ENCODE measurements around the gene MRPS12.

MRPS12 gene

DNA sequence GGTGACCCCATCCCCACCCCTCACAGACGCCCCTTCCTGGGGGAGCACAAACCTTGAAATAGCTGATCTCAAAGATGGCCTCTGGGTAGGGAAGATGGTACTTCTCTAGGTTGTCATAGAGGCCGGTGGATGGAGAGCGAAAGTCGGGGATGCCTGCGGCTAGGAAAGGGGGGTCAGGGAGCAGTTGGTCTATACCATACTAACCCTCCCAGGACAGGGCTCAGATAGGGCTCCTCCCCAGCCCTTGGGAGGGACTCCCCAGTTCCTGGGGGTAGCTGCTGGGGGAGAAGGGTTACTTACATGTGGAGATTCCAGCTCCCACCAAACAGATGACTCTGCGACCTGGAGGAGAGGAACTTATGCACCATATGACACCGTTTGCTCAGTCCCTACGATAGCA lies 40.9 kb upstream of the MRPS12 start:
- H2AFZ ChIP-seq (ENCODE audit: low read length), result no peak overlapping the region
- H3K23ac ChIP-seq (ENCODE audit: low read depth, low read length, poor library complexity), result no peak overlapping the region
- no peak overlapping the region for H2AK5ac ChIP-seq (ENCODE audit: low read depth, low read length)
- no peaks in the 10 kb centered on the region for H3K79me1 ChIP-seq (ENCODE audit: low read depth, low read length)
- H2BK12ac ChIP-seq (ENCODE audit: low read length), result no peak overlapping the region
- no peaks in the 10 kb centered on the region for H3K27me3 ChIP-seq (ENCODE audit: control insufficient read depth in 3 of 3, insufficient read depth in 3 of 3, low read depth in 1 of 3, low read length in 3 of 3)
- no peak overlapping the region for H2BK120ac ChIP-seq (ENCODE audit: low read depth, low read length)
- no peak overlapping the region for H3K18ac ChIP-seq (ENCODE audit: low read length)
- H4K8ac ChIP-seq (ENCODE audit: low read depth, low read length), result no peak overlapping the region
- no peak overlapping the region for H4K91ac ChIP-seq (ENCODE audit: low read depth, low read length, poor library complexity)
- H3K27ac ChIP-seq (replicated peaks; ENCODE audit: low read length), result no peak overlapping the region
- H3K14ac ChIP-seq (ENCODE audit: low read length), result no peak overlapping the region
- peaks cover 0 to 13% of the 10 kb centered on the region in 2 donors for H3K36me3 ChIP-seq (replicated peaks in 1 of 2; ENCODE audit: control insufficient read depth in 2 of 2, insufficient read depth in 2 of 2, low read length in 2 of 2)
- no peak overlapping the region for H2BK15ac ChIP-seq (ENCODE audit: low read length)
- H3K4me3 ChIP-seq (ENCODE audit: low read length in 2 of 2), result no peak overlapping the region
- no peaks in the 10 kb centered on the region for H3K9me3 ChIP-seq (replicated peaks in 1 of 2; ENCODE audit: control insufficient read depth in 2 of 2, insufficient read depth in 1 of 2, low read depth in 1 of 2, low read length in 2 of 2)
- no peak overlapping the region for H3K4me2 ChIP-seq (ENCODE audit: insufficient read depth, low read length, poor library complexity, severe bottlenecking)
- DNase-seq (ENCODE audit: low spot score), result no peak
- H3K4ac ChIP-seq (ENCODE audit: low read length), result no peak overlapping the region
- H3K9ac ChIP-seq (ENCODE audit: low read depth, low read length, poor library complexity), result no peak overlapping the region
- H3K4me1 ChIP-seq (ENCODE audit: control insufficient read depth in 2 of 2, insufficient read depth in 1 of 2, low read depth in 1 of 2, low read length in 2 of 2), result peaks cover 0 to 2% of the 10 kb centered on the region in 2 donors
- no CpG with 5 or more reads among the region's 8 CpGs for WGBS, 2 donors (ENCODE audit: extremely low coverage in 2 of 2, insufficient read length in 2 of 2, insufficient replicate concordance in 1 of 2)
- no peak overlapping the region for H2BK5ac ChIP-seq (ENCODE audit: low read length)

GRCh38 chr19:38890686-38891085 lies 40.1 kb upstream of the MRPS12 start:
- H3K27ac ChIP-seq (replicated peaks; ENCODE audit: low read length), result no peak overlapping the region
- H3K4me1 ChIP-seq (ENCODE audit: control insufficient read depth in 2 of 2, insufficient read depth in 1 of 2, low read depth in 1 of 2, low read length in 2 of 2), result peaks cover 0 to 2% of the 10 kb centered on the region in 2 donors
- no peak overlapping the region for H3K4me2 ChIP-seq (ENCODE audit: insufficient read depth, low read length, poor library complexity, severe bottlenecking)
- H3K18ac ChIP-seq (ENCODE audit: low read length), result no peak overlapping the region
- no peak for DNase-seq (ENCODE audit: low spot score)
- H3K4me3 ChIP-seq (ENCODE audit: low read length in 2 of 2), result no peak overlapping the region
- no peak overlapping the region for H2AFZ ChIP-seq (ENCODE audit: low read length)
- no peak overlapping the region for H3K14ac ChIP-seq (ENCODE audit: low read length)
- H3K79me1 ChIP-seq (ENCODE audit: low read depth, low read length), result no peaks in the 10 kb centered on the region
- no peak overlapping the region for H2BK15ac ChIP-seq (ENCODE audit: low read length)
- no peak overlapping the region for H2BK120ac ChIP-seq (ENCODE audit: low read depth, low read length)
- H2AK5ac ChIP-seq (ENCODE audit: low read depth, low read length), result no peak overlapping the region
- H3K4ac ChIP-seq (ENCODE audit: low read length), result no peak overlapping the region
- no peak overlapping the region for H2BK5ac ChIP-seq (ENCODE audit: low read length)
- no peak overlapping the region for H3K23ac ChIP-seq (ENCODE audit: low read depth, low read length, poor library complexity)
- H3K9me3 ChIP-seq (replicated peaks in 1 of 2; ENCODE audit: control insufficient read depth in 2 of 2, insufficient read depth in 1 of 2, low read depth in 1 of 2, low read length in 2 of 2), result no peaks in the 10 kb centered on the region
- H3K27me3 ChIP-seq (ENCODE audit: control insufficient read depth in 3 of 3, insufficient read depth in 3 of 3, low read depth in 1 of 3, low read length in 3 of 3), result no peaks in the 10 kb centered on the region
- no peak overlapping the region for H4K91ac ChIP-seq (ENCODE audit: low read depth, low read length, poor library complexity)
- no peak overlapping the region for H4K8ac ChIP-seq (ENCODE audit: low read depth, low read length)
- H3K9ac ChIP-seq (ENCODE audit: low read depth, low read length, poor library complexity), result no peak overlapping the region
- peaks cover 0 to 13% of the 10 kb centered on the region in 2 donors for H3K36me3 ChIP-seq (replicated peaks in 1 of 2; ENCODE audit: control insufficient read depth in 2 of 2, insufficient read depth in 2 of 2, low read length in 2 of 2)
- no peak overlapping the region for H2BK12ac ChIP-seq (ENCODE audit: low read length)

DNA sequence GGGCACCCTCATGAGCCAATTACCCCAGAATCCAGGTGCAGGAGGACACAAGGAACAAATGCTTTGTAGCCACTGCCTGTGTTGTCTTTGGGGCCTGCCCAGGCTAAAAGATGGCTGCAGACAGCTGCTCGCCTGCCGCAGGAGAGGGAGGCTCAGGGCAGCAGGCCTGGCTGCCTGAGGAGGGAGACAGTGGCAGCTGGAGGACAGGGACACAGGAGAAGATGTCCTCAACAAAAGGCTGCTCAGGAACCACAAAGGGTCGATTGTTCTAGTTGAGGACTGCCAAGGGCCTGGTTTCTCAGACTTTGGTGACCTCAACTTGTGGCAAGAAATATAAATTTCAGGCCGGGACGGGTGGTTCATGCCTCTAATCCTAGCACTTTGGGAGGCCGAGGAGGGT lies 39.0 kb upstream of the MRPS12 start:
- Histone ChIP-seq H2BK5ac (ENCODE audit: low read length) (no peak overlapping the region), H2BK15ac (ENCODE audit: low read length) (no peak overlapping the region), H2AFZ (ENCODE audit: low read length) (no peak overlapping the region), H3K36me3 (replicated peaks in 1 of 2; ENCODE audit: control insufficient read depth in 2 of 2, insufficient read depth in 2 of 2, low read length in 2 of 2) (peaks cover 0 to 13% of the 10 kb centered on the region in 2 donors), H3K14ac (ENCODE audit: low read length) (no peak overlapping the region), H3K4me1 (ENCODE audit: control insufficient read depth in 2 of 2, insufficient read depth in 1 of 2, low read depth in 1 of 2, low read length in 2 of 2) (peaks cover 0 to 2% of the 10 kb centered on the region in 2 donors), H3K27me3 (ENCODE audit: control insufficient read depth in 3 of 3, insufficient read depth in 3 of 3, low read depth in 1 of 3, low read length in 3 of 3) (no peaks in the 10 kb centered on the region), H2BK120ac (ENCODE audit: low read depth, low read length) (no peak overlapping the region), H3K9me3 (replicated peaks in 1 of 2; ENCODE audit: control insufficient read depth in 2 of 2, insufficient read depth in 1 of 2, low read depth in 1 of 2, low read length in 2 of 2) (no peaks in the 10 kb centered on the region), H4K91ac (ENCODE audit: low read depth, low read length, poor library complexity) (no peak overlapping the region), H3K4ac (ENCODE audit: low read length) (no peak overlapping the region), H3K23ac (ENCODE audit: low read depth, low read length, poor library complexity) (no peak overlapping the region), H2BK12ac (ENCODE audit: low read length) (no peak overlapping the region), H3K79me1 (ENCODE audit: low read depth, low read length) (no peaks in the 10 kb centered on the region), H3K27ac (replicated peaks; ENCODE audit: low read length) (no peak overlapping the region), H3K9ac (ENCODE audit: low read depth, low read length, poor library complexity) (no peak overlapping the region), H3K4me2 (ENCODE audit: insufficient read depth, low read length, poor library complexity, severe bottlenecking) (no peak overlapping the region), H2AK5ac (ENCODE audit: low read depth, low read length) (no peak overlapping the region), H3K4me3 (ENCODE audit: low read length in 2 of 2) (no peak overlapping the region), H3K18ac (ENCODE audit: low read length) (no peak overlapping the region), H4K8ac (ENCODE audit: low read depth, low read length) (no peak overlapping the region)
- DNase-seq (ENCODE audit: low spot score), result no peak
- WGBS, 2 donors (ENCODE audit: extremely low coverage in 2 of 2, insufficient read length in 2 of 2, insufficient replicate concordance in 1 of 2), result no CpG with 5 or more reads among the region's 6 CpGs

DNA sequence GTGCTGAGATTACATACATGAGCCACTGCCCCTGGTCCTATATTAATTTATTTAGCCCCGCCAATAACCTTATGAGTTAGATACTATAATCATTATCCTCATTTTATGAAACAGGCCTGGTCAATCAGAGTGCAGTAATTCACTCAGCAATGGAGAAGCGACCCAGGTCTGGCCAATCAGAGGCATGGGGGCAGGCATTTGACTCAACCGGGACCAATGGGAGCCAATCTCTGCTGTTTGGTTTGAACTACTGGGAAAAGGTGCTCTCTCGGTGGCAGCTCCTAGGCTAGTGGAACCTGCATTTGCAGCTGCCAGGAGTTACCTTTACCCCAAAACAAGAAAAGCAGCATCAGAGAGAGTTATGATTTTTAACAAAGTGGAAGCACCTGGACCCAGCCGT lies 37.9 kb upstream of the MRPS12 start:
- no peak for DNase-seq (ENCODE audit: low spot score)
- H3K36me3 ChIP-seq (replicated peaks in 1 of 2; ENCODE audit: control insufficient read depth in 2 of 2, insufficient read depth in 2 of 2, low read length in 2 of 2), result peaks cover 0 to 13% of the 10 kb centered on the region in 2 donors
- no peak overlapping the region for H2AK5ac ChIP-seq (ENCODE audit: low read depth, low read length)
- no peak overlapping the region for H3K27ac ChIP-seq (replicated peaks; ENCODE audit: low read length)
- H3K18ac ChIP-seq (ENCODE audit: low read length), result no peak overlapping the region
- H2BK12ac ChIP-seq (ENCODE audit: low read length), result no peak overlapping the region
- H4K91ac ChIP-seq (ENCODE audit: low read depth, low read length, poor library complexity), result no peak overlapping the region
- no peak overlapping the region for H2BK15ac ChIP-seq (ENCODE audit: low read length)
- H2BK5ac ChIP-seq (ENCODE audit: low read length), result no peak overlapping the region
- no peak overlapping the region for H3K23ac ChIP-seq (ENCODE audit: low read depth, low read length, poor library complexity)
- H3K79me1 ChIP-seq (ENCODE audit: low read depth, low read length), result no peaks in the 10 kb centered on the region
- peaks cover 0 to 2% of the 10 kb centered on the region in 2 donors for H3K4me1 ChIP-seq (ENCODE audit: control insufficient read depth in 2 of 2, insufficient read depth in 1 of 2, low read depth in 1 of 2, low read length in 2 of 2)
- H3K4me2 ChIP-seq (ENCODE audit: insufficient read depth, low read length, poor library complexity, severe bottlenecking), result no peak overlapping the region
- H3K14ac ChIP-seq (ENCODE audit: low read length), result no peak overlapping the region
- H3K4ac ChIP-seq (ENCODE audit: low read length), result no peak overlapping the region
- no peaks in the 10 kb centered on the region for H3K9me3 ChIP-seq (replicated peaks in 1 of 2; ENCODE audit: control insufficient read depth in 2 of 2, insufficient read depth in 1 of 2, low read depth in 1 of 2, low read length in 2 of 2)
- no peak overlapping the region for H3K9ac ChIP-seq (ENCODE audit: low read depth, low read length, poor library complexity)
- no peak overlapping the region for H2BK120ac ChIP-seq (ENCODE audit: low read depth, low read length)
- H4K8ac ChIP-seq (ENCODE audit: low read depth, low read length), result no peak overlapping the region
- no peak overlapping the region for H2AFZ ChIP-seq (ENCODE audit: low read length)
- no CpG with 5 or more reads among the region's 5 CpGs for WGBS, 2 donors (ENCODE audit: extremely low coverage in 2 of 2, insufficient read length in 2 of 2, insufficient replicate concordance in 1 of 2)
- no peak overlapping the region for H3K4me3 ChIP-seq (ENCODE audit: low read length in 2 of 2)
- no peaks in the 10 kb centered on the region for H3K27me3 ChIP-seq (ENCODE audit: control insufficient read depth in 3 of 3, insufficient read depth in 3 of 3, low read depth in 1 of 3, low read length in 3 of 3)
